ENCODE results near the gene PLXND1. TPM values are rescaled to one million over a fixed set of nuclear protein-coding genes. Genes with fewer than 3 reads are reported as not detected.

The PLXND1 gene
- total RNA-seq, 1 experiment from 2014 or later = 12.1 TPM

DNA sequence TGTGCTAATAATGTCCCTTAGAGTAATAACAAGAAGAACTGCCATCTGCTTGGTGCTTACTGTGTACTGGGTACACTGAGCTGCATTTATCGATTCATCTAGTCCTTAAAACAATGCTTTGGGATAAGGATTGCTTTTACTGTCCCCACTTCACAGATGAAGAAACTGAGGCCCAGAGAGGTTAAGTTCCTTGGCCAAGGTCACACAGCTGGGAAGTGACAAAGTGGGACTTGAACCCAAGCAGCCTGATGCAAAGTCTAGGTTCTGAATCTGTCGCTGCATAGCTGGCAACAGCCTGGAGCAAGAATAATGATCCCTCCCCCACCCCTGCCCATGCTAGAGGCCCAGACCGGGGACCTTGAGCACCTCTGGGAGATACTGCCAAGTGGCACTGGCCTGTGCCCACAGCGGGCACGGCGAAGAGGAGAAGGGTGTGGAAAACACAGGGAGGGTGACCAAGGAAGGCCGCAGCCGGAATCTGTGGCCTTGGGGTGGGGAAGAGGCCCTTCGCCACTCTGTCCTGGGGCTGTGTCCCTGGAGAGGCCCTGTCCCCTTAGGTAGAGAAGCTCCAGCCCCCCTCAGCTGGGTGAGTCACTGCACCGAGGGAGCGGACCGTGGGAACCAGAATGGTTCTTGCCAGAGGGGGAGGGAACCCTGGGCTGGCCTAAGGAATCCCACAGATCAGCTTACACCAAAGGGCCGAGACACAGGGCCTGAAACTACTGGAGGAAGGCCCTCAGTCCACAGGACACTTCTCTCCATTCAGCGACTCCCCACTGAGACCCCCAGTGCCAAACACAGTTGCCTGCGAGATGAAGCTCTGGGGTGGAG, 3.5 kb downstream of the PLXND1 start:
- DNase-seq (ENCODE audit: low read depth) = peak; percentile 95

- DNase-seq (ENCODE audit: low read depth) = no peak
These were observed 4.2 kb downstream of the PLXND1 start for GRCh38 chr3:129602309-129602708.

DNA sequence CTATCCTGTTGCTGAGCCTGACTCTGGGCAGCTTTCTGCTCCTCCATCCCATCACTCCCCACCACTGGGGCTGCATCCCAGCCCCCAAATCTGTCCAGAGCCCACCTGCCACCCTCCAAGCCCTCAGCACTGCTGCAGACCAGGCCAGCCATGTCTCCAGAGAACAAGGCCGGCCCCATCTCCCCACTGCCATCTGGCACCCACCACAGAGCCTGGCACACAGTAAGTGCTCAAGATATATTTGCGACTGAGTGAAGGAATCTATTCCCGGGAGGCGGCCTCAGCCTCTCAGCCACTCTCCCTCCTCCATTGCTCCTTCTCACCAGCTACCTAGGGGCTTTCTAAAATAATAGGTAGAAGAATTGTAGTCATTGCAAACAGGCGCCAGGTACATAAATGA, 4.8 kb downstream of the PLXND1 start:
- DNase-seq (ENCODE audit: low read depth) = no peak

DNA sequence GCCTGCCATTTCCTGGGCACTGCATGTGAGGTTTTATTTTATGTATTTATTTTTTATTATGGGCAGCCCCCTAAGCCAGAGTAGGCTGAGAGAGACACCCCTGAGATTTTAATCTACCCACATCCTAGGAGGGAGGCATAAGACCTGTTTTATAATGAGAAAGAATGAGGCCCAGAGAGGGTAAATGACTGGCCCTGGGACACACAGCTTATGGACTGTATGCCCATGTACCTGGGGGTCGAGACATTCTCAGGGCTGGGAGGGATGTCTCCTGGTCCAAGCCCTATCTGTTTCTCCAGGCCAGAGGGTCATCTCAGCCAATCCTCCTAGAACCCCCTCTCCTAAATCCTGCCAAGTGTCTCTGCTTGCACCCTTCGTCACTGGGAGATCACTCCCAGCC, 6.1 kb downstream of the PLXND1 start:
- DNase-seq (ENCODE audit: low read depth) = no peak

- DNase-seq (ENCODE audit: low read depth) = peak; percentile 88
These were observed 6.9 kb downstream of the PLXND1 start for GRCh38 chr3:129599607-129600006.

- DNase-seq (ENCODE audit: low read depth) = no peak
These were observed 7.4 kb downstream of the PLXND1 start for GRCh38 chr3:129599073-129599472.

- no peak for DNase-seq (ENCODE audit: low read depth)
These were observed 8.0 kb downstream of the PLXND1 start for GRCh38 chr3:129598484-129598883.

DNA sequence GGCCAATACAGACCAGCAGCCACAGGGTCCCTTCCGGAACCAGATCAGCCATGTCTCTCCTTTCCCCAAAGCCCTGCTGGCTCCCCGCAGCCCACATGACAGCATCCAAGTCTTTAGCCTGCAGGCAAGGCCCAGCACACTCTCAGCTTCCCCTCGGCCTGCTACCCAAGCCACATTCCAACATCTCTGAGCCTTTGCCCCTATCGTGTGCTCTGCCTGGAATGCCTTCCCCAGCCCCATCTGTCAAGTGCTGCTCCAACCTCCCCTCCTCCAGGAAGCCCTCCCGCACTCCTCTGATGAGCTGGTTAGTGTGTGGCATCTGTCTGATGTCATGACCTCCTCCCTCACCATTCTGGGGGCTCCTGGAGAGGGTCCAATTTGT, 8.5 kb downstream of the PLXND1 start:
- peak; percentile 59 for DNase-seq (ENCODE audit: low read depth)

DNA sequence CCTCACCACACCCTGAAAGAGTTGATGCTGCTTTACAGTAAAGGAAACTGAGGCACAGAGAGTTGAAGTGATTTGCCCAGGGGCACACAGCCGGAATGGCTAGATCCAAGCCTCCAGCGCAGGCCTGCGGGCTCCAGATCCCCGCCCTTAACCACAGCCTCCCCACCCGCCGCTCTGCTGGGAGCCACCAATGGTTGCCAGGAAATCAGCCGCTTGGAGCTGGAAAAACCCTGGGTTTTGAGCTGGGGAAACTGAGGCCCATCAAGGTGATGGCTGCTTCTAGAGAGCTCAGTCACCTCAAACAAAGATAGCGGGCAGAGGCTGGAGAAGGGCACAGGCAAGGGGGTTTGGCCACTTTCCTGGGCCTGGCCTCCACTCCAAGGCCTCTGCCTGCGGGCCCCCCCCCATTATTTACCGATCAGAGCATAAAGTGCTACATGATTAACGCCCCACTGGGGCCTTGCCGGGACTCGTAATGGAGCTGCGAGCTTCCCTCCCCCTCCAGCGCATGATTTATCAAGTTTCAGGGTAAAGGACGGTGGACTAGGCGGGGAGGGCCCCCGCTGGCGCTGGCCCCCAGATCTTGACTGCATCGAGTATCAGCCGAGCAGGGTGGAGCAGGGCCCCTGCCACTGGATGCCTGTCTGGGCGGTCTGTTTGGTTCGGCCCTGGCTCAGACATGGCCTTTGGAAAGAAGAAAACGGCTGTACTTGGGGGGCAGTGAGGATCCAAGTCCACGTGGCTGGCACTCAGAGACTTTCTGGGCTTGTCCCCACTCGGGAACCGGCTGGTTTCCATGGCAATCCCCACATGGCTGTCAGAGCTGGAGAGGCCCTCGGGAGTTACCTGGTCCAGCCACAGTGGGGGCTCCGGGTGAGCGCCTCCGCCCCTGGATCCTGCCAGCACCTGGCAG, 9.1 kb downstream of the PLXND1 start:
- peak; percentile 73 for DNase-seq (ENCODE audit: low read depth)

- DNase-seq (ENCODE audit: low read depth) = peak; percentile 91
These were observed 10.0 kb downstream of the PLXND1 start for GRCh38 chr3:129596194-129597086.

DNA sequence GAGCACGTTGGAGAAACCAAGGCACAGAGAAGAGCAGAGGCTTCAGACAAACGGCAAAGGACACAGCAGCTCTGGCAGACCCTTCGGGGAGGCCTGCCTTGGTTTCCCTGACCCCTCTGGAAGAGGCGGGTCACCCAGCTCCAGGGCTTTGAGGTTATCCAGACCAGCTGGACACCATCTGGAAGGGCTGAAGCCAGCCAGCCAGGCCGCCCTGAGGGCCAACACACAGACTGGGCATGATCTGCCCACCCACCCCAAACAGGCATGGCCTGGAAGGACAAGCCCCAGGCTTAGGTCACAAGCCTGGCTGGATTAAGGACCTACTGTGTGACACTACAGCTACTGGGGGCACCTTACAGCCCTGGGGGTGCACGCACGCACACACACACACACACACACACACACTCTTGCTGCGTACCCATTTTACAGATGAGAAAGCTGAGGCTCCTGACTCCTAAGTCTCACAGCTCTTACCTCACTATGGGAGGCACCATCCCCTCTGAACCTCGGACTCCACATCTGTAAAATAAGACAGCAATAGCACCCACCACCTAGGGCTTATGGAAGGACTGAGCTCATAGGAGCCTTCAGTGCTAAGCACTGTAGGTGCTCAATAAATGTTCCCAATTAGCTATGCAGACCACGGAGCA, 10.8 kb downstream of the PLXND1 start:
- DNase-seq (ENCODE audit: low read depth) = no peak

DNA sequence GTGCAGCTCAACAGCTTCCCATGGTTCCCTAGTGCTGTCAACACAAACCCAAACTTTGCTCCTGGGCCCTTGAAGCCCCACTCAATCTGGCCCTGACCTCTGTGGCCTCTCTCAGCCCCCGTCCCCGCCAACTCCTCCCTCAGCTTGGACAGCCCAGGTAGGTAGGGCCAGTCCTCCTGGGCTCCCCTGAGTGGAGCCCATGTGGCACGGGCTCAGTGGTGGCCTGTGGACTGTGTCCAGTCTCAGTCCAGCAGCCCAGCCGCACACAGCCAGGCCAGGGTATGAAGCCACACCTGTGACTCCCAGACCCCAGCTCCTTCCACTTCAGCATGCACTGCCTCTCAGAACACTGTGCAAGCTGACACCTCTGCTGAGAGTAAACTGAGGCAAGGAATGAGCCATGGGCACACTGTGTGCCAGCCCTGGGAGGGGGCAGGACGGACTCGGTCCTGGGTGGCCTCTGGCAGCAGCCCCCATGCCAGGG, 11.5 kb downstream of the PLXND1 start:
- no peak for DNase-seq (ENCODE audit: low read depth)

GRCh38 chr3:129594409-129594808, 12.1 kb downstream of the PLXND1 start:
- no peak for DNase-seq (ENCODE audit: low read depth)

DNA sequence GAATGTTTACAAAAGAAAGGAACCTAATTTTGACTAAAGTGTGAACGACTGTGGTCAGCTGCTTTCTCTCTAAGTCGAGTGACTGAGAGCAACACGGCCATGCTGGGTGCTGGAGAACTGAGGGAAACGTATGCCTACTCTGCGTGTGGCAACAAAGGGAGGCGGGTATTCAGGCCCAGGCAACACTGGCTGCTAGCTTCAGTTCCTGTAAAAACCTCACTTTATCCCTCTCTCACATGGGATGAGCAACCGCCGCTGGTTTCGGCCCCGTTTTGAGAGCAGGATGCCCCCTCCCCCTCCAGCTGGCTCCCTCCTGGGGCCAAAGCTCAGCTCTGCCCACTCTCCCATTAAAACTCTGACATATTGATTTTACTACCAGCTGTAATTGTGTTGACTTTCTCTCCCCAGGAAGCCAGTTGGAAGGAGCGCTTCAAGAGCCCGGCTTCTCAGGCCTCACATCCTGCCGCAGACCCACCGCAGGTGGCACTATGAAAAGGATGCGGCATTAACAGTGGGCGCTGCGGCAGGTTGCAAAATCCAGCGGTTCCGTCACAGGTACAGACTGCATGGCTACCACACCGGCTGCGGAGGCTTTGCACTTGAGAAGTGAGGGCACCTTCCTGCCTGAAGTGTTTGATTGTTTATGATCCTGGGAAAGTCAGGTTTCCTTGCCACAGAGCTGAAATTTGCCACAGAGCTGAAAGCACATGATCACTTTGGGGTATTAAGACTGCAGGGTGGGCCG, 12.7 kb downstream of the PLXND1 start:
- no peak for DNase-seq (ENCODE audit: low read depth)

DNA sequence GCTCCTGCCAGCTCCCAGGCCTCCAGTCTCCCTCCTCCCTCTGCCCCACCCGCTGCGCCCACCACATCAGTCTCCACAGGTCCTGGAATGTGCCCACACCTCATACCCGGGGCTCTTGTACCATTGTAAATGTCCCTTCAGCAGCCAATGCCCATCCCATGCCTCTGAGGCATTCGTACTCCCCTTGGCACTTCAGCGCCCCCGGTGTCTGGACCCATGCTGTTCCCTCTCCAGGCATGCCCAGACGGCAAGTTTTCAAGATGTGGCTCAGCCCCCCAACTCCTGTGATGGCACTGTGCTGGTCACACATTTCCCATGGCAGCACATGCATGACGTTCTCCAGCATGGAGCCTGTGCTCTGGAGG, 13.3 kb downstream of the PLXND1 start:
- DNase-seq (ENCODE audit: low read depth) = no peak

- no peak for DNase-seq (ENCODE audit: low read depth)
These were observed 13.9 kb downstream of the PLXND1 start for GRCh38 chr3:129592381-129593131.

DNA sequence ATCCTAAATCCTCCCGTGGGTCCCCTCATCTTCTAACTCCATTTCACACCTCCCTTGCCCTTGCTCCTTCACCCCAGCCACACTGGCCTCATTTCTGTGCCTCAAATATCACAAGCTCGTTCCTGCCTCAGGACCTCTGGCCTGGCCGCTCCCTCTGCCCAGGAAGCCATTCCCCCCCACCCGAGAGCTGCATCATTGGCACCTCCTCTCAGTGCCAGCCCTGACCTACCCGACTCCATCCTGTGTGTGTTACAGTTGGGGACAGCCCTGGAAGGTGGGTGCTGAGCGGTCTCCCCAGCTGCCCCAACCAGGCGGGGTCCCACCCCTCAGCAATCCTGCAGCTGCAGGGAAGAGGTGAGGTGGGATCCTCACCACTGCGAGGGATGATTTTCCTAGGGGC, 14.5 kb downstream of the PLXND1 start:
- DNase-seq (ENCODE audit: low read depth) = no peak

- no peak for DNase-seq (ENCODE audit: low read depth)
These were observed 16.3 kb downstream of the PLXND1 start for GRCh38 chr3:129590215-129590614.

- DNase-seq (ENCODE audit: low read depth) = no peak
These were observed 18.8 kb downstream of the PLXND1 start for GRCh38 chr3:129587566-129588210.

Data from Daoy (cell line).